HG03469 (cell line): ENCODE data around the gene ZDHHC14.
"Not testable (repeated sequence)": the region's sequence is repeated elsewhere in the genome, so short reads cannot be mapped to it uniquely, and the experiment has no call there.

Experiments
- ATAC-seq: cut with Tn5 transposase; IDR thresholded peaks from one replicate; pipeline ENCODE4 v1.9.1; 2021; ENCODE audit warnings: mild to moderate bottlenecking, moderate library complexity, moderate number of reproducible peaks; ENCODE audit not compliant: unreplicated experiment

ZDHHC14 gene

DNA sequence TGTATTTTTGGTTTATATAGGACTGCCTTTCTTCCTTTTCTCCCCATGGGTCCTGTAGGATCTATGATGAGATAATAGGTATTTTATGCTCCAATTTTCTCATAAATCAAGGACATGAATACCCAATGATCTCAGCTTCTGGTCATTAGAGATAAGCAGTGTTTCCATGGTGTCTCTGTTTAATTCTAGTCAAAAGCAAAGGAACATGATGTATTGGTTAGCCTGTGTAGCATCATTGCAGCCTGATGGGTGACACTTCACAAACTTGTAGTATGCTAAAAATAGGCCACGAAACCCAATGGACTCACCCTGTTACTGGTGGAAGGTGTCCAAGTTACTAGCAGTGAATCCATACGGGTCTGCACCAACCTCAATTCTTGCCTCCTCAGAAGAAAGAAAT lies 325.9 kb downstream of the ZDHHC14 start:
- ATAC-seq = no peak

DNA sequence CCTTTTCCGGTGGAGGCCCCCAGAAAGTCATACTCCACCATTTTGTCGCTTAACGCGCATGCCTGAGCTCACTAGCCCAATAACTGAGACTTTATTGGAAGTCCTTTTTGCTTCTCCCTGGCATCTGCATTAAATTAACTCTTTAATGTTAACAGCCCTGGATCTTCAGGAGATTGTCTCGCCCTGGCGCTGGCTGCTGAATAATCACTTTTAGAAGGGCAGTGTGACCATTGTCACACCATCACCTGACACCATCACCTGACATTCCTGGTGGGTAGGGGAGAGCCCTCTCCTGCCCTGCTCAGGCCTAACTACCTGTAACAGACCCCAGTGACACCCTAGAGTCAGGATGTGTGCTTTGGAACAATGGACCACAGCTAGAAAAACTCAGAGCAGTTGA lies 326.6 kb downstream of the ZDHHC14 start:
- no peak for ATAC-seq

DNA sequence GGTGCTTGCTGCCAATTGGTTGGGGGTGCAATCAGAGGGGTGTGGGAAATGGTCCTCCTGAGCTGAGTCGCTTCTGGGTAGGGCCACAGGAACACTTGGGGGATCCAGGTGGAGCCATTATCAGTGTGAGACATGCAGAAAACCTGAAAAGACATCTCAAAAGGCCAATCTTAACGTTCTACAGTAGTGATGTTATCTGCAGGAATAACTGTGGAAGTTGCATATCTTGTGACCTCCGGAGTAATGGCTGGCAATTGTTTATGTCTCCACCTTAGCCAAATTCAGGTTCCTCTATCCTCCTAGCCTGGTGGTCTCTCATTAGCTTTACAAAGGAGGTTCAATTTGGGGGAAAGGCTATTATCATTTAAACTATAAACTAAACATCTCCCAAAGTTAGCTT lies 327.2 kb downstream of the ZDHHC14 start:
- no peak for ATAC-seq

DNA sequence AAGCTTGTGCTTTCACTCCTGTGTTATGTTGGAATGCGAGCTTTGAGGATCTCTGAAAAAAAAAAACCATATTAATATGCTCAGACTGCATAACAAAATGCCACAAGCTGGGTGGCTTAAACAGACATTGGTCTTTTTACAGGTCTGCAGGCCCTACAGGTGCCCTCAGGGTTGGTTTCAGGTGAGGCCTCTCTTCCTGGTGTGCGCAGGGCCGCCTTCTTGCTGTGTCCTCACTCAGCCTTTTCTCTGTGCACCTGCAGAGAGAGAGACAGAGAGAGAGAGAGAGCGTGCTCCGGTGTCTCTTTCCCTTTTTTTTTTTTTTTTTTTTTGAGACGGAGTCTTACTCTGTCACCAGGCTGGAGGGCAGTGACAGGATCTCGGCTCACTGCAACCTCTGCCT lies 327.9 kb downstream of the ZDHHC14 start:
- no peak for ATAC-seq

DNA sequence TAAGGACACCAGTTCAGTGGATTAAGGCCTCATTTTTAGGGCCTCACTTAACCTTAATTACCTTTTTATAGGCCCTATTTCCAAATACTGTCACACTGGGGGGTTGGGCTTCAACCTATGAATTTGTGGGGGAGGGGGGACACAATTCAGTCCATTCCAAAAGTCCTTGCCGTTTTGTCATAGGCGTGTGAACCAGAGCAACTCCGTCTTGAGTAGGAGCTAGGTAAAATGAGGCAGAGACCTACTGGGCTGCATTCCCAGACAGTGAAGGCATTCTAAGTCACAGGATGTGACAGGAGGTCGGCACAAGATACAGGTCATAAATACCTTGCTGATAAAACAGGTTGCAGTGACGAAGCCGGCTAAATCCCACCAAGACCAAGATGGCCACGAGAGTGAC lies 328.6 kb downstream of the ZDHHC14 start:
- ATAC-seq = no peak

DNA sequence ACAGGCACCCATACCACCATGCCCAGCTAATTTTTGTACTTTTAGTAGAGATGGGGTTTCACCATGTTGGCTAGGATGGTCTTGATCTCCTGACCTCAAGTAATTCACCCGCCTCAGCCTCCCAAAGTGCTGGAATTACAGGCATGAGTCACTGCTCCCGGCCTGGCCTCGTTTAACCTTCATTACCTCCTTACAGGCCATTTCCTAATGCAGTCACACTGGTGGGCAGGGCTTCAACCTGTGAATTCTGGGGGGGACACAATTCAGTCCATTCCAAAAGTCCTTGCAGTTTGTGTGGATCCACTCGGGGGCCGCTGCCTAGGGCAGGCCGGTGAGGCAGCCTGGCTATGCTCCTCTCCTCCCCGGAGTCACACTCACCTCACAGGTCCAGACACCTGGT lies 329.6 kb downstream of the ZDHHC14 start:
- no peak for ATAC-seq

DNA sequence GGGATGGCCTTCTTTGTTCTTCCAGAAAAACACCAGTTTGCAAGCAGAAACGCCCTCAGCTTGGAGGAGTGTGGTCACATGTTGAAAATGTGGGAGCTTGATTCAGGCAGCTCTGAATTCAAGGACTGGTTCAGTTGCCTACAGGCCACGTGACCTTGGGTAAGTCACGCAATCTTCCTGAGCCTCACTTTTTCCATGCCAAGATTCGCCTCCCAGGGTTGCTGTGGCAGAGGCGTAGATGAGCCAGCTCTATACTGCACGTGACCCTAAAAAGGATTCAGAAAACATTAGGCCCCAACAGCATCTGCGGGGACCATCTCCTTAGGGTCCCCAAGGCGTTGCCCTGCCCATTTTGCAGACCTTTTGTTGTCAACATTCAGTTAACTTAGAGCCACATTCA lies 330.1 kb downstream of the ZDHHC14 start:
- no peak for ATAC-seq

DNA sequence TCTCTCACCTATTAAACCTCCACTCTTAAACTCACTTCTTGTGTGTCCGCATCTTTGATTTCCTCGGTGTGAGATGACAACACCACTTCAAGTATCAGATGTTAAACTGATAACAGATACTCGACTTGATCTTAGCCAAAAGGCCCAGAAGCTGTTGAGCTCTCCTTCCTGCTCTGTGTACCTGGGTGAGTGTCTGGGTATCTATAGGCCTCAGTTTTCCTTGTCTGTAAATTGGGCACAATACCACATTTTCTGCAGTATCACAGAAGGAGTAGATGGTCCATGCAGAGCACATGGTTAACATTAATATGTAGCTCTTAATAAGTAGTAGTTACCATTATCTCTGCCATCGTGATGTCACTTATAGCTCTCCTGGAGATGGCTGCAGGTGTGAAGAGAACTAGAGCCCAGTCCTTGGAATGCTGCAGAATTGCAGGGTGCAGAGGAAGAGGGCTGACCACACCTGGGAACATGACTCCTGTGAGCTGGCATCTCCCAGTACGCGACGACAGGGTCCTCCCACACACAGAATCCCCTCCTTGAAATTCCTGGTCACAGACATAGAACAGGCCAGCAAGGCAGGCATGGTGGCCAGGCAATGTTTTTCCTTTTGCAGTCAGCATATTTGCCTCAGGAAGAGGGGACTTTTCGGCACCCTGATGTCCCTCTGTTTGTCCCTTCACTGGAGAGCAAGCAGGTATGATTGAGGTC lies 331.8 kb downstream of the ZDHHC14 start:
- no peak for ATAC-seq

DNA sequence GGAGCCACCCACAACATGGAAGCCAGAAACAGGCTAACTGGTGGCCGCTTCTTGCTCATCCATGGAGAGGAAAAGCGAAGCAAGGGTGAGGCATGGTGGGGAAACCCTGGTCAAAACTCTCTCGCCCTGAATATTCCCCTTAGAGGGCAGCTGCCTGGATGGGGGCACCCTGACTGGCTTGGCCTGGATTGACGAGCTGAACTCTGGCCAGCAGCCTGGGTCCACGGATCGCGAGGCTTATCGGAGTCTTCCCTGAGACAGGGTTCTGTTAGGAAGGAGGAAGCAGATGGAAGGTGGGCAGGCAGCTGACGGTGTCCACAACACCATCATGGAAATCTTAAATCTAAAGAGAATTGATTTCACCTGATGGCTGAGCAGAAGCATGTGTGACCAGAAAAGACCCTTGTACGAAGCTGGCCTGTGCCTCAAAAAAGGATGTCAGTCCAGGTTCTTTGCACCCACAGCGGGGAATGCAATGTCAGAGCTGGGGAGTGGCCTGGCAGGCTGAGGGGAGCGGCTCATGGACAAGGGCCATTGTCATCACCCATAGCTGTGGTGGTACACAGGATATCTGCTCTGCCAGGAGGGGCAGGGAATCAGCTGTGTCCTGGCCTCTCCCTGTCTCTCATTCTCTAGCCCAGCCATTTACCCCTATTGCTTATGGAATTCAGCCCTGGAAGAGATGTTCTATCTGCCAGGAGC lies 332.6 kb downstream of the ZDHHC14 start:
- no peak for ATAC-seq

DNA sequence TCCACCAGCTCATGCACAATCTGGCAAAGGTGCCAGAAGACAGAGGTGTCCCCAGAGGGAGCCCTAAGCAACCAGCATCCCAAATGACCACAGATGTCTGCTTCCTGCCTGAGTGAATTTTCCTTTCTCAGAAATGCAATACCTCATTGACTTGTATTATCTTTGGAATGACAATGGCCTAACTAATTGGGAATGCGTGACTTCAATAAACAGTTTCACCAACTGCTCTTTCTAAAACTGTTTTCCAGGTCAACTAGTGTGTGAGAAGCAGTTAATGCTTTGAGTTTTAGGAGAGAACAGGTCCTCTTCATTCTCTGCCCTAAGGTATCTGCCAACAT lies 333.1 kb downstream of the ZDHHC14 start:
- ATAC-seq = no peak

DNA sequence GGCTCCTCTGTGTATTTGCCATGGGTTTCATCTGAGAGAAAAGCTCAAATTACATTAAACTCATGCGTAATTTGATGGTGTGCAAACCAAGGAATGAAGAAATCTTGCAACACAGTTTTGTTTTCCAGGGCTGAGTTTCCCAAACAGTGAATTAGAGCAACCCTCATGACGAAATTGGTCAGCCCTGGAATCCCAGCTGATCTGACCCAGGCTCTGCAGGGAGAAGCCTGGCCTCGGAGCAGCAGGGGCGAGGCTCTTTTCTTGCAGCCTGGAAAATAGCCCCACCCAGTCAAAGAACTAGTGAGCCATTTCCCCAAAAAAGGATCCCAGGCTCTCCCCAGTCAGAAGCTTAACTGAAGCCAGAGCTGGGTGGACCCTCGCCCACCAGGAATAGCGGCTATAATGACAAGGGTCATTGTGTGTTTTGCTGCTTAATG lies 334.8 kb downstream of the ZDHHC14 start:
- ATAC-seq = no peak

DNA sequence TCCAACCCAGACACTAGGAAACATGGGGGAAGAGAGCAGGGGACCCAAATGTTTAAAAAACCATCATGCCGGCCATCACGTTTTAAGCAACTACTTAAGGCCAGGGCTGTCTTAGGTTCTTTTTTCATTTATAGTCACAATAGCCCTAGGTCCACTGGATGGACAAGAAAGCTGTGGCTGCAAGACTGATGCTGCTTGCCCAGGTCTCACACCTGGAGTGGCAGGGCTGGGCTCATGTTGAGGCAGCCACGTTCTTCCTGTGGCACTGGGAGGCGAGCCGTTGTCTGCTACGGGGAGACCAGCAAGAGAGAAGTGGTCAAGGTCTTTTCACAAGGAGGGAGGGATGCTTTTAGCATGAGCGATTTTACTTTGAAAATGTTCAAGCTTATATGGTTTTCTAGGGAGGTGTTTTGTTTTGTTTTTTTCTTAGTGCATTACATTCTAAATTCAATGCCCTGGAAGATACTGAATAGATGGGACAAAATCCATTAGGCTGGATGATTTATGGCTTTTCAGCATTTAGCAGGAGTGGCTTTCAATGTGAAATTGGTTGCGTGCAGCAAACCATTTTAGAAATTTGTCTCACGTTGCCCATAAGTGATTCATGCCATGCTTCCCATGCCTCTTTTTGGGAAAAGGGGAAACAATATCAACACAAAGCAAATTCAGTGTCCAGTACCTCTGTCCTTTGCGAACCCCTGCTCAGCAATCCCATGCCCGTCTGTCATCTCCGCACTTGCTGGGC lies 335.4 kb downstream of the ZDHHC14 start:
- no peak for ATAC-seq

DNA sequence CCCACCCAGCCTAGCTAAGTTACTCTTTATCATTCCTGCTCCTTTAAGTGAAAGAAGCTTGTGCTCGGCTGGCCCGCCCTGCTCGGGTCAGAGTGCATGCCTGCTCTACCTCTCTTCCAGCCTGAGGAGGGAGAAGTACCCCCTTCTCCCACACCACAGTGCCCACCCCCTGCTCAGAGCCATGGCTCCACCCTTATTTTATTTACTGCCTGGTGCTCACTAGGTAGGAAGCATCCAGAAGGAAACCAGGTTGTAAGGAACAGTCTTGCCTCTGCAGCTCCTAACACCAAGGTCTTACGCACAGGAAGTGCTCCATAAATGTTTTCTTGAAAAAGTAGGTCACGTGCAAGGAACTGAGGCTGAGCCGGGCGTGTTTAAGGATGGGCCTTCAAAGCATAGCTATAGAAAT lies 336.4 kb downstream of the ZDHHC14 start:
- no peak for ATAC-seq

DNA sequence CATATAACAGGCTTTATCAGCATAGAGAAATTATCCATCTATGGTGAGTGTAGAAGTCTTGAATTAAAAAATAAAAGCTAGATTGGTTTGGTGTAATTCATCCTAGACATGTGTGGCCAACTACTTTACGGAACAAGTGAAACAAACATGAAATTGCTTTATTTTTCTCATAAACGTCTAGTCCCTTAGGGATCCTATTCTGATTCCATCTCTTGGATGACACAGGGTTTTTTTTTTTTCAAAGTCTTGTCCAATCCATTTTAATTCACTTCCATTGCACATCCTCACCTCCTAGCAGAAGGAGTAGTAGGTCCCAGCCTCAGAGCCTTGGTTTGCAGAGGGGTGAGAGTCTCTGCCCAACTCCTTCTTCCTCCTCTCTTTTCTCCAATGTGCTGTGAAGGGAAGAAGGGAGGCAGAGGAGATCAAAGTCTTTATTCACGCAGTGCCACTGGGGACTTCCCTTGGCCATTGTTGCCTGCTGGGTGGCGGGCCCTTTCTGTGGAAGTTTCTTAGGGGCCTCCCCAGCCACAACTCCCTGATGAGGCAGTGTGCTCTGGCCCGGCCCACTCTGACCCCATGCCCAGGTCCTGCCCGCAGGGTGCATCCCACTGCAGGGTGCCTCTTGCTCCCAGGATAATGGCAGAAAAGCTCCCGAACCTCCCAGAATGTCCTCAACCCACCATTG lies 337.7 kb downstream of the ZDHHC14 start:
- no peak for ATAC-seq

DNA sequence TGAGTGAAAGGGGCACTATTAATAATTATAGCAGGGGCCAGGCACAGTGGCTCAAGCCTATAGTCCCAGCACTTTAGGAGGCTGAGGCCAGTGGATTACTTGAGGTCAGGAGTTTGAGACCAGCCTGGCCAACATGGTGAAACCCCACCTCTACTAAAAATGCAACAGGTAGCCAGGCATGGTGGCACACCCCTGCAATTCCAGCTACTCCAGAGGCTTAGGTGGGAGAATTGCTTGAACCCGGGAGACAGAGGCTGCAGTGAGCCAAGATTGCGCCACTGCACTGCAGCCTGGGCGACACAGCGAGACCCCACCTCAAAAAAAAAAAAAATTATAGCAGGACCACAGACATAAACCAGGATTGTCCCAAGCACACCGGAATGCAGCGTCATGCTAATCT lies 340.0 kb downstream of the ZDHHC14 start:
- ATAC-seq = not testable (repeated sequence)

DNA sequence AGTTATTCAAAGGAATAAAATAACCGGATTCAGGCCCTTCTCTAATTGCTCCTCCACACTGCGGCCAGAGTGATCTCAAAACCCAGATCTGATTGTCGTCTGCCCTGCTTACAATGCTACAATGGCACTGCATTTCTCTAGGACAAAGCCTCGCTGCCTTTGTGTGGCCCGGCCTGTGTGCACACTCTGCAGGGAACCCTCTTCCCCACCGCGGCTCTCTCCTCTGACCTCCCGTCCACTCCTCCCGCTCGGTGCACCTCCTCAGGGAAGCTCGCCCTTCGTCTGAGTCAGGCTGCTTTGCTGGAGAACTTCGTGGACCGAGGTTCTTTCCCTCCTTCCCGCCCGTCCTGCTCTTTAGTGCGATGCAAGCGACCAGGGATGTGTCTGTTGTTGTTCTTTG lies 340.4 kb downstream of the ZDHHC14 start:
- no peak for ATAC-seq

DNA sequence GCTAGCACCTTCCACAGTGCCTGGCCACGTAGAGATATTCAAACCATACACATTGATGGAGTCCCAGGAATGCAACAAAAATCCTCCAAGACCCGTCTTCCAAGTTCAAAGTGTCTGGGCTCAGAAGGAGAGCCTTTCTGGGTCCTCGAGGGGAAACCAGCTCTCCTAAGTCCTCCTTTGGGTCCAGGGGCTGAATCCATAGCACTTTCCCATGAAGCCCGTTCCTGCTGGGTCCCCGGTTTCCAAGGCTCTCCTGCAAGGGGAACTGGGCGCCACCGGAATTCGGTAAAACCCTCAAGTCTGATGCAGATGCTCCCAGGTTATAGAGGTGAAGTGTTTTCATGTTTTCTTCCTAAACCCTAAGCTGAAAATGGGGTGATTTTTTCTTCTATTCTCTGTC lies 340.8 kb downstream of the ZDHHC14 start:
- ATAC-seq = no peak

DNA sequence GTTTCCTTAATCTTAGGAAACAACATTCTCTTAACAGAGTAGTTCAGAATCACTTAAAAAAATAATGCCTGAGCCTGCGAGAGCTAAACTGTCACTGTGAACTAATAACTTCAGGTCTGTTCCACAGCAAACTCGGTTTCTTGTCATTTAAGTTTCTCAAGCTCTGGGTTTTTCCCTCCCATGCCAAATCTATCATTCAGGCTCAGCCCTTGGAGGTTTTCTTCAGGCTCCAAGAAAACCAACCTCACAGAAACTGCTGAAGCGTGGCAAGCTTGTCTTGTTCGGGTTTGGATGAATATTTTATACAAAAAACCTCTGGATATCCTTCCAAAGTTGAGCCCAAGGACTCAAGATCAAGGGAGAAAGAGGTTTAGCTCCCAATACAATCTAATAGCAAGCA lies 342.4 kb downstream of the ZDHHC14 start:
- no peak for ATAC-seq

DNA sequence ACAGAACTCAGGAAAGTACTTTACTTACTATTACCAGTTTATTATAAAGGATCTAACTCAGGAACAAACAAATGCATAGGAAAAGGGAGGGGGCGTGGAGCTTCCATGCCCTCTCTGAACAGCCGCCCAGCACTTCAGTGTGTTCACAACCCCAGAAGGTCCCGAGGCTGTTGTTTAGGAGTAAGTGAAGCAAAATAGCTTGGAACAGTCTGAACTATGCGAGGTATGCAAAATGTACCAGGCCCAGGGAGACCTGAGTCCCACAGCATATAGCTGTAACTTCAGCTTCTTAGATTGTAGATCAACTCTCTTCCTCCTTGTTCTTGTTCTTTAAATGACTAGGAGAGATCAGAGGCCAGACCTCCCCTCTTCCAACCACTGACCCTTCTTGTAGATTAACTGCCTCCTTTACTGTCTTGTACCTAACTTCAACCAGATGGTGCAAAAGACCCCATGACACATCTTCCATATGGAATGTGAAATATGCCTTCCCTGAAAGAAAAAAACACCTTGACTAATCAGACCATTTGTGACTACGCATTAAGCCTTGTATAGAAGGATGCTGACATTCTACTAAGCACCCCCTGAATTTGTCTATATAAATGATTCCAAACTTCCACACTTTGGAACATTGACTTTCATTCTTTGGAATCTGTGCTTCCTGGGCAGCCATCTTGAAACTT lies 343.3 kb downstream of the ZDHHC14 start:
- no peak for ATAC-seq

DNA sequence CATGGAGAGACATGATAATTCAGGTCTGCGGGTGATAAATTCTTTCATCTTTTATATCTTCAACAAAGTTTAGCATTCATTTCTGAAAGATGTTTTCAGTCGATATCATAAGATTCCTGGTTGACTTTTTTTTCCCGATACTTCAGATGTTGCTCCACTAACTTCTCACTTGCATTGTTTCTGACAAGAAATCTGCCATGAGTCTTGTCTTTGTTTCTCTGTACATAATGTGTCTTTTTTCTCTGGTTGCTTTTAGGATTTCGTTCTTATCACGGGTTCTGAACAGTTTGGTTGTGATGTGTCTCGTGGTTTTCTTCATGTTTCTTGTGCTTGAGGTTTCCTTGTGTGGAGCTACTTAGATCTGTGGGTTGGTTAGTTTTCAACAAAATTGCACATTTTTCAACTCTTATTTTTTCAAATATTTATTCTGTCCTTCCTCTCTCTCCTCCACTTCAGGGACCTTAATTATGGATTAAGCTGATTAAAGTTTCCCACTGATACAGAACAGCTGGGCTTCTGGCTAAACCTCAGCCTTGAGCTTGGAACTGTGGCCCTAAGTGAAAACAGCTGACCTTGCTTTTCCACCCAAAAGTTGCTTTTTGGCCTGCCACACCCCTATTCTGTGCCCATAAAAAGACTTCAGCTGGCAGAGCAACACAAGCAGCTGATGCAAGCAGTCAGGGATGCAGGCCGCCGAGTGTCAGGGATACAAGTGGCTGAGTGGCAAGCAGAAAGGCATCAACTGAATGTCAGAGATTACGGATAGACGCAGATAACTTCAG lies 344.2 kb downstream of the ZDHHC14 start:
- ATAC-seq = no peak
